Fibroblast of skin of abdomen (primary cell): ENCODE data around the gene RAPGEF5.
"Not testable (repeated sequence)": the region's sequence is repeated elsewhere in the genome, so short reads cannot be mapped to it uniquely, and the experiment has no call there.

Experiments used
- DNase-seq: peaks from one replicate; pipeline ENCODE4 v3.0.0-alpha.2; 2013

The RAPGEF5 gene

GRCh38 chr7:22114440-22114981 is 242.4 kb downstream of the RAPGEF5 start:
- no peak for DNase-seq

- DNase-seq = no peak
Observed at GRCh38 chr7:22113041-22113440, 243.9 kb downstream of the RAPGEF5 start.

GRCh38 chr7:22111661-22112060 is 245.3 kb downstream of the RAPGEF5 start:
- DNase-seq = no peak

- DNase-seq = no peak
Observed at GRCh38 chr7:22110881-22111280, 246.1 kb downstream of the RAPGEF5 start.

GRCh38 chr7:22110227-22110839 is 246.6 kb downstream of the RAPGEF5 start:
- peak; percentile 70 for DNase-seq

- peak; percentile 13 for DNase-seq
Observed at GRCh38 chr7:22109761-22110160, 247.2 kb downstream of the RAPGEF5 start.

GRCh38 chr7:22108151-22108845 is 248.7 kb downstream of the RAPGEF5 start:
- DNase-seq = no peak

GRCh38 chr7:22105550-22105949 is 251.4 kb downstream of the RAPGEF5 start:
- no peak for DNase-seq

GRCh38 chr7:22094413-22095342 is 262.3 kb downstream of the RAPGEF5 start:
- DNase-seq = peak; percentile 23

GRCh38 chr7:22093936-22094335 is 263.0 kb downstream of the RAPGEF5 start:
- no peak for DNase-seq

- DNase-seq = peak; percentile 20
Observed at GRCh38 chr7:22093001-22093400, 264.0 kb downstream of the RAPGEF5 start.

- DNase-seq = not testable (repeated sequence)
Observed at GRCh38 chr7:22090958-22091525, 265.9 kb downstream of the RAPGEF5 start.

GRCh38 chr7:22090512-22090911 is 266.4 kb downstream of the RAPGEF5 start:
- DNase-seq = no peak

- DNase-seq = no peak
Observed at GRCh38 chr7:22090107-22090506, 266.8 kb downstream of the RAPGEF5 start.

- no peak for DNase-seq
Observed at GRCh38 chr7:22088827-22089226, 268.1 kb downstream of the RAPGEF5 start.

GRCh38 chr7:22087861-22088260 is 269.1 kb downstream of the RAPGEF5 start:
- no peak for DNase-seq

GRCh38 chr7:22083704-22084240 is 273.2 kb downstream of the RAPGEF5 start:
- DNase-seq = no peak

- peak; percentile 73 for DNase-seq
Observed at GRCh38 chr7:22082886-22083703, 273.9 kb downstream of the RAPGEF5 start.

- DNase-seq = no peak
Observed at GRCh38 chr7:22082553-22082885, 274.4 kb downstream of the RAPGEF5 start.

GRCh38 chr7:22080219-22080618 is 276.7 kb downstream of the RAPGEF5 start:
- not testable (repeated sequence) for DNase-seq

GRCh38 chr7:22078872-22079271 is 278.1 kb downstream of the RAPGEF5 start:
- not testable (repeated sequence) for DNase-seq

GRCh38 chr7:22075561-22075960 is 281.4 kb downstream of the RAPGEF5 start:
- DNase-seq = no peak
